ENCODE measurements around the gene MTF1.

Gene MTF1

GRCh38 chr1:37763791-37764413 is 95.5 kb downstream of the MTF1 start:
- DNase-seq (ENCODE audit: low spot score) (no peak), ATAC-seq (ENCODE audit: low read depth) (no peak)
- Histone ChIP-seq H3K9me3 (ENCODE audit: severe bottlenecking) (no peaks in the 10 kb centered on the region), H3K36me3 (ENCODE audit: low read depth) (no peaks in the 10 kb centered on the region), H3K4me3 (ENCODE audit: severe bottlenecking) (no peak overlapping the region), H3K4me1 (ENCODE audit: insufficient read depth, poor library complexity, severe bottlenecking) (no peaks in the 10 kb centered on the region), H3K27ac (ENCODE audit: poor library complexity, severe bottlenecking) (no peak overlapping the region), H3K27me3 (ENCODE audit: insufficient read depth, poor library complexity, severe bottlenecking) (peaks cover 82% of the 10 kb centered on the region)
- TF ChIP-seq, protein P1, sequence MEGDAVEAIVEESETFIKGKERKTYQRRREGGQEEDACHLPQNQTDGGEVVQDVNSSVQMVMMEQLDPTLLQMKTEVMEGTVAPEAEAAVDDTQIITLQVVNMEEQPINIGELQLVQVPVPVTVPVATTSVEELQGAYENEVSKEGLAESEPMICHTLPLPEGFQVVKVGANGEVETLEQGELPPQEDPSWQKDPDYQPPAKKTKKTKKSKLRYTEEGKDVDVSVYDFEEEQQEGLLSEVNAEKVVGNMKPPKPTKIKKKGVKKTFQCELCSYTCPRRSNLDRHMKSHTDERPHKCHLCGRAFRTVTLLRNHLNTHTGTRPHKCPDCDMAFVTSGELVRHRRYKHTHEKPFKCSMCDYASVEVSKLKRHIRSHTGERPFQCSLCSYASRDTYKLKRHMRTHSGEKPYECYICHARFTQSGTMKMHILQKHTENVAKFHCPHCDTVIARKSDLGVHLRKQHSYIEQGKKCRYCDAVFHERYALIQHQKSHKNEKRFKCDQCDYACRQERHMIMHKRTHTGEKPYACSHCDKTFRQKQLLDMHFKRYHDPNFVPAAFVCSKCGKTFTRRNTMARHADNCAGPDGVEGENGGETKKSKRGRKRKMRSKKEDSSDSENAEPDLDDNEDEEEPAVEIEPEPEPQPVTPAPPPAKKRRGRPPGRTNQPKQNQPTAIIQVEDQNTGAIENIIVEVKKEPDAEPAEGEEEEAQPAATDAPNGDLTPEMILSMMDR (IDR thresholded peaks at IDR 0.05; ENCODE audit: poor library complexity, severe bottlenecking): no peak

DNA sequence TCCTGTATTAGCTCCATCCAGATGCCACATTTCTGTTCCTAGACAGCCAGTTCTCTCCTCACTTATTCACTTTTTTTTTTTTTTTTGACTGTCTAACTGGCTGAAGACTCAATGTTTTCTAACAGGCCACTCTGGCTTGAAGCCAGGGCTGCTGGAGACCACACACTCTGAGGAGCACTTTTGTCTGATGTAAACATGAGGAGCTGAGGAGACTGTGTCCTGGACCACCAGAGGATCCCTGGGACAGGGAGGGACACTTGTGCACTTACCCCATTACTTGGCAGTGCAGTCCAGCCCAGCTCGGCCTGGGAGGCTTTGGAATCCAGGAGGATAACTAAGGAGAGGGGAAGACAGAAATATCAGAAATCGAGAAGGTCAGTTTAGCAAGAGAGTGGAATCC is 96.9 kb downstream of the MTF1 start:
- TF ChIP-seq, protein P1 (IDR thresholded peaks at IDR 0.05; ENCODE audit: poor library complexity, severe bottlenecking): no peak
- peaks cover 74% of the 10 kb centered on the region for H3K27me3 ChIP-seq (ENCODE audit: insufficient read depth, poor library complexity, severe bottlenecking)
- H3K27ac ChIP-seq (ENCODE audit: poor library complexity, severe bottlenecking): no peak overlapping the region
- no peaks in the 10 kb centered on the region for H3K4me1 ChIP-seq (ENCODE audit: insufficient read depth, poor library complexity, severe bottlenecking)
- no peak overlapping the region for H3K4me3 ChIP-seq (ENCODE audit: severe bottlenecking)
- ATAC-seq (ENCODE audit: low read depth) (no peak), DNase-seq (ENCODE audit: low spot score) (no peak)
- no peaks in the 10 kb centered on the region for H3K9me3 ChIP-seq (ENCODE audit: severe bottlenecking)
- no peaks in the 10 kb centered on the region for H3K36me3 ChIP-seq (ENCODE audit: low read depth)

DNA sequence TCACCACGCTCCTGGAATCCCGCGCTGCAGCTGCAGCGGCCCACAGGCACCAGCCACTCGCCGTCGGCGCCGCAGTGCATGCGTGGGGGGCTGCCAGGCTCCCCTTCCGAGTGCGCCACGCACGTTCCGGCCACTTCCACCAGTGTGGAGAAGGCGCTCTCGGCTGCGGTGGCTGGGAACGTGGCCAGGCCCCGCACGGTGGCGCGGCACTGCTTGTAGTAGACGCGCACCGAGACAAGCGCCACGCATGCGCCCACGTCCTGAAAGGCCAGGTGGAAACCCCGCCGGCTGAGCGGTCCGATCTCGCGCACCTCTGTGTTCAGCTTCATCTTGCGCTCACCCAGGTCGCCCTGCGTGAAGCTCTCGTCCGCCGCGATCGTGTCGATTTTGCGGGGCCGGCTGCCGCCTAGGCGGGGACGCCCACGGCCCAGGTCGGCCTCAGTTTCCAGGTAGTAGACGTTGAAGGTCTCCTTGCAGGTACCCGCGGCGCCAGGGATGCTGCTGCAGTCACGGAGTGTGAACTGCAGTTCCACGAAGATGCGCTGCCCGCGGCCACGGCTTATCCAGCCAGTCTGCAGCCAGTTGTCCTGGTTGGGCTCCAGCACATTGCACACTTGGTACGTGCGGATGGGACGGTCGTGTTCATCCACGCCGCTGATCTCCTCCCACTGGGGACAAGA is 97.8 kb downstream of the MTF1 start:
- DNase-seq (ENCODE audit: low spot score) (no peak), ATAC-seq (ENCODE audit: low read depth) (no peak)
- no peaks in the 10 kb centered on the region for H3K9me3 ChIP-seq (ENCODE audit: severe bottlenecking)
- peaks cover 65% of the 10 kb centered on the region for H3K27me3 ChIP-seq (ENCODE audit: insufficient read depth, poor library complexity, severe bottlenecking)
- H3K4me1 ChIP-seq (ENCODE audit: insufficient read depth, poor library complexity, severe bottlenecking): no peaks in the 10 kb centered on the region
- TF ChIP-seq, protein P1 (IDR thresholded peaks at IDR 0.05; ENCODE audit: poor library complexity, severe bottlenecking): no peak
- no peaks in the 10 kb centered on the region for H3K36me3 ChIP-seq (ENCODE audit: low read depth)
- H3K27ac ChIP-seq (ENCODE audit: poor library complexity, severe bottlenecking): no peak overlapping the region
- H3K4me3 ChIP-seq (ENCODE audit: severe bottlenecking): no peak overlapping the region
